Neutrophil (primary cell): ENCODE results near the gene CHRNA9.

Source experiments
- H3K27ac ChIP-seq: fragments of 200-600 bp; sonication (generic); 2 replicates; pipeline ENCODE4 v1.5.1; 2016; ENCODE audit warnings: mild to moderate bottlenecking, moderate library complexity
- H3K27me3 ChIP-seq: fragments of 200-600 bp; sonication (generic); 2 replicates; pipeline ENCODE4 v1.6.0; 2016; ENCODE audit warnings: mild to moderate bottlenecking
- H3K36me3 ChIP-seq: fragments of 200-600 bp; sonication (generic); 2 replicates; pipeline ENCODE4 v1.5.1; 2017
- H3K4me1 ChIP-seq, 2 experiments: fragments of 200-600 bp in 1 of 2; sonication (generic) in 1 of 2; 1 replicate in 1 of 2; 2 replicates in 1 of 2; pipeline versions ENCODE4 v1.5.1 to v1.6.1; 2013 to 2016; ENCODE audit warnings: low read depth in 1 of 2, low read length in 1 of 2, mild to moderate bottlenecking in 1 of 2, moderate library complexity in 1 of 2; ENCODE audit not compliant: control insufficient read depth in 1 of 2, insufficient read depth in 1 of 2
- H3K4me3 ChIP-seq, 2 experiments: fragments of 200-600 bp in 1 of 2; sonication (generic) in 1 of 2; 1 replicate in 1 of 2; 2 replicates in 1 of 2; pipeline ENCODE4 v1.5.1; 2013 to 2016; ENCODE audit warnings: low read depth in 1 of 2, low read length in 1 of 2, mild to moderate bottlenecking in 1 of 2, moderate library complexity in 1 of 2
- H3K9me3 ChIP-seq: fragments of 200-600 bp; sonication (generic); 2 replicates; pipeline ENCODE4 v1.5.1; 2016
- CTCF ChIP-seq: fragments of 200-600 bp; sonication (generic); IDR thresholded peaks from 2 replicates; pipeline ENCODE4 v1.5.1; 2016; ENCODE audit warnings: antibody characterized with exemption

Gene CHRNA9

GRCh38 chr4:40328383-40328782 is 6.8 kb upstream of the CHRNA9 start:
- no peak overlapping the region for H3K4me3 ChIP-seq
- H3K4me1 ChIP-seq, result peaks cover 17 to 18% of the 10 kb centered on the region in 2 experiments
- H3K9me3 ChIP-seq, result no peaks in the 10 kb centered on the region
- H3K27ac ChIP-seq, result no peak overlapping the region
- TF ChIP-seq CTCF, result no peak
- H3K36me3 ChIP-seq, result no peaks in the 10 kb centered on the region
- H3K27me3 ChIP-seq, result no peaks in the 10 kb centered on the region

- TF ChIP-seq CTCF, result no peak
- H3K4me1 ChIP-seq, result peaks cover 17 to 18% of the 10 kb centered on the region in 2 experiments
- H3K36me3 ChIP-seq, result no peaks in the 10 kb centered on the region
- no peaks in the 10 kb centered on the region for H3K27me3 ChIP-seq
- no peak overlapping the region for H3K27ac ChIP-seq
- H3K9me3 ChIP-seq, result no peaks in the 10 kb centered on the region
- no peak overlapping the region for H3K4me3 ChIP-seq
Observed at GRCh38 chr4:40329805-40330204, 5.3 kb upstream of the CHRNA9 start.

GRCh38 chr4:40330536-40330935 is 4.6 kb upstream of the CHRNA9 start:
- no peaks in the 10 kb centered on the region for H3K27me3 ChIP-seq
- TF ChIP-seq CTCF, result no peak
- H3K4me1 ChIP-seq, result peaks cover 17 to 18% of the 10 kb centered on the region in 2 experiments
- no peaks in the 10 kb centered on the region for H3K9me3 ChIP-seq
- H3K4me3 ChIP-seq, result no peak overlapping the region
- no peaks in the 10 kb centered on the region for H3K36me3 ChIP-seq
- H3K27ac ChIP-seq, result no peak overlapping the region

- Histone ChIP-seq H3K9me3 (no peaks in the 10 kb centered on the region), H3K4me3 (no peak overlapping the region), H3K36me3 (no peaks in the 10 kb centered on the region), H3K27ac (no peak overlapping the region), H3K27me3 (no peaks in the 10 kb centered on the region), H3K4me1 (peaks cover 15% of the 10 kb centered on the region in 2 experiments)
- TF ChIP-seq CTCF, result no peak
Observed at GRCh38 chr4:40331101-40331745, 3.9 kb upstream of the CHRNA9 start.

DNA sequence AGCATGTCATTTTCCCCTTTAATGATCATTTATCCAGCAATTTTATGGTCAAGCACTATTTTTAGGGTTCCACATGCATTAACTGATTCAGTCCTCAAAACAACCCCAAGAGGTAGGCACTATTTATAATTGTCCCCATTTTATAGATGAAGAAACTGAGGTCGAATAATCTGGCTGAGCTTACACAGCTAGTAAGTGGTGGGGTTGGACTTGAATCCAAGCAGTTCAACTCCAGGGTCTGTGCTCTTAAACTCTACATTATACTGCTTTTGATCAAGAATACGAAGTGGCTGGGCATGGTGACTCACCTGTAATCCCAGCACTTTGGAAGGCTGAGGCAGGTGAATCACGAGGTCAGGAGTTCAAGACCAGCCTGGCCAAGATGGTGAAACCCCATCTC is 3.2 kb upstream of the CHRNA9 start:
- Histone ChIP-seq H3K27ac (no peak overlapping the region), H3K4me1 (peaks cover 9% of the 10 kb centered on the region in 2 experiments)

More for the DNA sequence above, 3.2 kb upstream of the CHRNA9 start:
- H3K4me3 ChIP-seq, result no peak overlapping the region
- no peaks in the 10 kb centered on the region for H3K27me3 ChIP-seq
- H3K9me3 ChIP-seq, result no peaks in the 10 kb centered on the region
- no peak for TF ChIP-seq CTCF
- H3K36me3 ChIP-seq, result no peaks in the 10 kb centered on the region
